CD4-positive, alpha-beta memory T cell (primary cell): ENCODE results near the gene NCF4. TPM values are rescaled to one million over a fixed set of nuclear protein-coding genes. Genes with fewer than 3 reads are reported as not detected.
A peak's percentile ranks its signal among the peaks of the same experiment; 100 is the strongest.

Experiments
- CTCF ChIA-PET: fragments of 350-600 bp; sonication (Branson Sonifier 250); formaldehyde crosslinking; loops from one replicate; lab custom pipeline; 2021; ENCODE audit warnings: inconsistent platforms; ENCODE audit not compliant: partially characterized antibody; lab: Charles Lee
- POLR2A ChIA-PET: fragments of 350-600 bp; sonication (Branson Sonifier 250); formaldehyde crosslinking; loops from one replicate; lab custom pipeline; 2021; ENCODE audit not compliant: partially characterized antibody; lab: Charles Lee
- DNase-seq, 5 donors: peaks; one replicate each; pipeline versions ENCODE4 v3.0.0 to v3.0.0-alpha.2; 2020 to 2022; ENCODE audit warnings: mixed read lengths in 1 of 5
- H3K27ac ChIP-seq: one replicate; pipeline ENCODE4 v1.7.0; 2013; ENCODE audit warnings: low read depth, low read length
- H3K27me3 ChIP-seq: 2 replicates; pipeline ENCODE4 v1.7.0; 2013; ENCODE audit warnings: mild to moderate bottlenecking, low read length, moderate library complexity; ENCODE audit not compliant: insufficient read depth
- H3K36me3 ChIP-seq: 2 replicates; pipeline ENCODE4 v1.7.0; 2013; ENCODE audit warnings: mild to moderate bottlenecking, low read length, moderate library complexity; ENCODE audit not compliant: insufficient read depth
- H3K4me1 ChIP-seq: 2 replicates; pipeline ENCODE4 v1.7.0; 2013; ENCODE audit warnings: mild to moderate bottlenecking, low read length, moderate library complexity; ENCODE audit not compliant: insufficient read depth
- H3K4me3 ChIP-seq, 2 donors: one replicate each; pipeline ENCODE4 v1.7.0; 2013; ENCODE audit warnings: low read length in 2 of 2, mild to moderate bottlenecking in 1 of 2
- H3K9me3 ChIP-seq, 2 donors: one replicate each; pipeline ENCODE4 v1.7.0; 2013; ENCODE audit warnings: low read length in 2 of 2, control low read depth in 1 of 2; ENCODE audit not compliant: control insufficient read depth in 1 of 2
- H3K27ac Mint-ChIP-seq, 7 donors: one replicate each; pipeline ENCODE4 v1.8.0; 2020 to 2021; ENCODE audit warnings: mixed read lengths in 7 of 7, mild to moderate bottlenecking in 6 of 7, inconsistent platforms in 3 of 7, moderate library complexity in 3 of 7
- H3K27me3 Mint-ChIP-seq, 2 donors: one replicate each; pipeline ENCODE4 v1.8.0; 2020 to 2021; ENCODE audit warnings: mixed read lengths in 2 of 2
- H3K36me3 Mint-ChIP-seq, 2 donors: one replicate each; pipeline ENCODE4 v1.8.0; 2020 to 2021; ENCODE audit warnings: mixed read lengths in 2 of 2, inconsistent platforms in 1 of 2, mild to moderate bottlenecking in 1 of 2
- H3K4me1 Mint-ChIP-seq, 4 donors: one replicate each; pipeline ENCODE4 v1.8.0; 2020 to 2021; ENCODE audit warnings: mixed read lengths in 4 of 4, mild to moderate bottlenecking in 1 of 4
- H3K4me3 Mint-ChIP-seq, 8 donors: one replicate each; pipeline ENCODE4 v1.8.0; 2020 to 2021; ENCODE audit warnings: mixed read lengths in 8 of 8, mild to moderate bottlenecking in 7 of 8, moderate library complexity in 6 of 8, inconsistent platforms in 3 of 8
- H3K9me3 Mint-ChIP-seq, 8 donors: one replicate each; pipeline ENCODE4 v1.8.0; 2020 to 2021; ENCODE audit warnings: mixed read lengths in 8 of 8, mild to moderate bottlenecking in 5 of 8, inconsistent platforms in 3 of 8, moderate library complexity in 1 of 8
- intact Hi-C: fragments of 100-400 bp; cut with micrococcal nuclease; formaldehyde crosslinking; loops from one replicate; pipeline ENCODE4 v1.15.1; 2023
- polyA plus RNA-seq, 2 donors: library from polyadenylated mRNA; unstranded; fragments of 300-500 nt; fragmentation: Illumina TruSeq; gene quantifications; one replicate each; pipeline ENCODE4 v1.2.3, GENCODE V29; 2021
- total RNA-seq, 2 experiments: library from RNA; stranded (reverse); gene quantifications; one replicate each; pipeline ENCODE4 v1.2.3, GENCODE V29; 2021

Gene NCF4
- total and polyA plus RNA-seq, 4 experiments from 2014 or later, result 16.6 to 28.0 (median 22.1) TPM

DNA sequence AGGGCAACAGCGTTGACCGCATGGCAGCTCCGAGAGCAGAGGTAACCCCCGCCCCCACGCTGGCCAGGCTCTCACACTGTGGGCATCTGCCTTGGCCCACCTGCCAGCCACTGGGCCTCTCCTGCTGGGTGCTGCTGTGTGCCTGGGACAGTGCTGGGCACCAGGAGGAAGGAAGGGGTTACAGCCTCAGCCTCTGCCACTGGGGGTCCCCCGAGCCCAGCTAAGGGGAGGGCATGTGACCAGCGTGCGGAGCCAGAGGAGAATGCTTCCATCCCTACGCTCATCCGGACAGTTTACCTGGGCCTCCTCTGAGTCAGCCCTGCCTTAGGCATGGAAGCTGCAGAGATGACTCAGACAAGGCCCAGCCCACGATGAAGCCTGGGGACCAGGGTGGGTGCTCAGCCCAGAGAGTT is 10.9 kb downstream of the NCF4 start:
- CTCF ChIA-PET, result interaction anchor here (0.8 to 2.4 kb wide), 3 partner anchors 11 to 106 kb away, joined by 3 to 13 read pairs (median 11); partner anchors contain the start of gene NCF4
- no peaks in the 10 kb centered on the region for H3K27me3 ChIP-seq
- H3K9me3 ChIP-seq, result no peaks in the 10 kb centered on the region
- no peak for DNase-seq
- Mint-ChIP-seq H3K4me1 (peaks cover 10 to 15% (median 13%) of the 10 kb centered on the region in 4 donors), H3K27me3 (no peaks in the 10 kb centered on the region), H3K4me3 (no peak overlapping the region), H3K36me3 (peaks cover 20 to 22% of the 10 kb centered on the region in 2 donors), H3K9me3 (no peaks in the 10 kb centered on the region), H3K27ac (peak overlapping the region in 1 of 7 donors; percentile 19)
- H3K27ac ChIP-seq, result no peak overlapping the region
- H3K4me1 ChIP-seq, result peaks cover 19% of the 10 kb centered on the region
- no peak overlapping the region for H3K4me3 ChIP-seq
- intact Hi-C loops, result no loop called here
- POLR2A ChIA-PET, result interaction anchor here (0.9 to 2.2 kb wide), 2 partner anchors 10 to 15 kb away, joined by 4 to 8 read pairs; partner anchors contain the start of gene NCF4
- no peaks in the 10 kb centered on the region for H3K36me3 ChIP-seq

DNA sequence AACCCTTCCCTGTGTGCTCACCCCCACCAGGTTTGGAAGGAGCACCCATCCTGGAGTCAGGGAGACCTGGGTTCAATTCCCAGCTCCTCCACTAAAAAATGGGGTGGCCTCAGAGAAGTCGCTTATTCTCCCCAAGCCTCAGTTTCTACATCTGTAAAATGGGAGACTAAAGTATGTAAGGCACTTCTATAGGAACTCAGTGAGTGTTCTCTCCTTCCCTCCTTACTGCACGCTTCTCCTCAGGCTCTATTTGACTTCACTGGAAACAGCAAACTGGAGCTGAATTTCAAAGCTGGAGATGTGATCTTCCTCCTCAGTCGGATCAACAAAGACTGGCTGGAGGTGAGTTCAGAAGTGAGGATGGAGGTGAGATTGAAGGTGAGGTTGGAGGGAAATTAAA is 11.3 kb downstream of the NCF4 start:
- ChIA-PET POLR2A (interaction anchor here (2.2 kb wide), 1 partner anchor 11 kb away, joined by 8 read pairs; the partner anchor contains the start of gene NCF4), CTCF (interaction anchor here (0.8 to 2.4 kb wide), 3 partner anchors 11 to 106 kb away, joined by 3 to 13 read pairs (median 11); partner anchors contain the start of gene NCF4)
- no peak overlapping the region for H3K4me3 ChIP-seq
- H3K27me3 ChIP-seq, result no peaks in the 10 kb centered on the region
- H3K27ac ChIP-seq, result no peak overlapping the region
- no peaks in the 10 kb centered on the region for H3K27me3 Mint-ChIP-seq
- H3K4me1 ChIP-seq, result peaks cover 19% of the 10 kb centered on the region
- H3K27ac Mint-ChIP-seq, result peak overlapping the region in 1 of 7 donors; percentile 68
- H3K36me3 ChIP-seq, result no peaks in the 10 kb centered on the region
- no peaks in the 10 kb centered on the region for H3K9me3 ChIP-seq
- H3K4me1 Mint-ChIP-seq, result peaks cover 10 to 15% (median 13%) of the 10 kb centered on the region in 4 donors
- no peak for DNase-seq
- H3K4me3 Mint-ChIP-seq, result peak overlapping the region in 1 of 8 donors; percentile 17
- intact Hi-C loops, result no loop called here
- no peaks in the 10 kb centered on the region for H3K9me3 Mint-ChIP-seq
- peaks cover 20 to 26% of the 10 kb centered on the region in 2 donors for H3K36me3 Mint-ChIP-seq

DNA sequence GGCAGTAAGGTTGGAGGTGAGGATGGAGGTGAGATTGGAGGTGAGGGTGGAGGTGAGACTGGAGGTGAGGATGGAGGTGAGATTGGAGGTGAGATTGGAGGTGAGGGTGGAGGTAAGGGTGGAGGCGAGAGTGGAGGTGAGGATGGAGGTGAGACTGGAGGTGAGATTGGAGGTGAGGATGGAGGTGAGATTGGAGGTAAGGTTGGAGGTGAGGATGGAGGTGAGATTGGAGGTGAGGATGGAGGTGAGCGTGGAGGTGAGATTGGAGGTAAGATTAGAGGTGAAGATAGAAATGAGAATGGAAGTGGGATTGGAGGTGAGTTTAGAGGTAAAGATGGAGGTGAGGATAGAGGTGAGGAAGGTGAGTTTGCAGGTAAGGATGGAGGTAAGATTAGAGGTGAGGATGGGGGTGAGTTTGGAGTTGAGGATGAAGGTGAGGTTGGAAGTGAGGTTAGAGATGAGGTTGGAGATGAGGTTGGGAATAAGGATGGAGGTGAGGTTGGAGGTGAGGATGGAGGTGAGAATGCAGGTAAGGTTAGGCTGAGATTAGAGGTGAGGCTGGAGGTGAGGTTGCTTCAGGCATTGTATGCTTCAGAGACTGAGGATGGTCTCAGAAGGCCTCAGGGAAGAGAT is 12.2 kb downstream of the NCF4 start:
- Histone ChIP-seq H3K27ac (no peak overlapping the region), H3K27me3 (no peaks in the 10 kb centered on the region), H3K9me3 (no peaks in the 10 kb centered on the region), H3K4me3 (no peak overlapping the region), H3K4me1 (peaks cover 19% of the 10 kb centered on the region), H3K36me3 (no peaks in the 10 kb centered on the region)
- Mint-ChIP-seq H3K4me1 (peaks cover 10 to 15% (median 13%) of the 10 kb centered on the region in 4 donors), H3K27me3 (no peaks in the 10 kb centered on the region), H3K9me3 (no peaks in the 10 kb centered on the region), H3K4me3 (peak overlapping the region in 3 of 8 donors; percentile 23 to 51 (median 48)), H3K36me3 (peaks cover 23 to 35% of the 10 kb centered on the region in 2 donors), H3K27ac (peak overlapping the region; percentile 53 to 90 (median 80))
- intact Hi-C loops, result loop anchor here (1.0 kb wide), 1 partner anchor 104 kb away; no protein-coding TSS in a partner anchor
- ChIA-PET POLR2A (interaction anchor here (0.6 to 2.1 kb wide), 6 partner anchors 9 to 97 kb away, joined by 3 to 15 read pairs (median 4); partner anchors contain the start of genes IFT27 and NCF4), CTCF (interaction anchor here (1.0 to 4.4 kb wide), 5 partner anchors 14 to 106 kb away, joined by 3 to 37 read pairs (median 10); no protein-coding TSS in a partner anchor)
- no peak for DNase-seq

DNA sequence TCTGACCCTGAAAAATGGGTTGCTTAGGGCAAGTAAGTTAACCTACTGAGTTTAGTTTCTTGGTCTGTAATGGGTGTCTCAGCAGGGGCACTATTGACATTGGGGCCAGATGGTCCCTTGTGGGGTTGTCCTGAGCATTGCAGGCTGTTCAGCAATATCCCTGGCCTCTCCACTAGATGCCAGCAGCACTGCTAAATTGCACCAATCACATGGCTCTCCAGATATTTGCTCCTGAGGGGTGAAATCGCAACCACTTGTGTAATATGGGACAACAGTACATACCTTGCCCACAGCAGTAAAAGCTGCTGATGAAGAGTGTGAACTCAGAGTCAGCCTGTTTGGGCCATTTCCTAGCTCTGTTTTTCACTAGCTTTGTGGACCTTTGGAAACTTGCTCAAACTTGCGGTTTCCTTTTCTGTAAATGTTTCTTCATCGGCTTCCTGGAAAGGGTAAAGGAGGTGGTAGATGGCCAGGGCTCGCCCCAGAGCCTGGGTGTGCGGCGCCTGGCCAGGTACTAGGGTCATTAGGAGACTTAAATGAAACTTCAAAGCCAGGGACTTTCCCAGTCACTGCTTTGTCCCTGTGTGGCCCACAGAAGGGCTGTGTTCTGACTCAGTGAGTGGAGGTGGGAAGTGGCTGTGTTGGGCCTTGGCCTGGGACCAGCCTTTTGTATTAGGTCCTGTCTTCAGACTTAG is 13.0 kb downstream of the NCF4 start:
- peak overlapping the region in 7 of 8 donors; percentile 23 to 54 (median 42) for H3K4me3 Mint-ChIP-seq
- no peaks in the 10 kb centered on the region for H3K36me3 ChIP-seq
- POLR2A ChIA-PET, result interaction anchor here (0.6 to 2.1 kb wide), 7 partner anchors 8 to 98 kb away, joined by 3 to 15 read pairs (median 3); partner anchors contain the start of genes IFT27 and NCF4

DNA sequence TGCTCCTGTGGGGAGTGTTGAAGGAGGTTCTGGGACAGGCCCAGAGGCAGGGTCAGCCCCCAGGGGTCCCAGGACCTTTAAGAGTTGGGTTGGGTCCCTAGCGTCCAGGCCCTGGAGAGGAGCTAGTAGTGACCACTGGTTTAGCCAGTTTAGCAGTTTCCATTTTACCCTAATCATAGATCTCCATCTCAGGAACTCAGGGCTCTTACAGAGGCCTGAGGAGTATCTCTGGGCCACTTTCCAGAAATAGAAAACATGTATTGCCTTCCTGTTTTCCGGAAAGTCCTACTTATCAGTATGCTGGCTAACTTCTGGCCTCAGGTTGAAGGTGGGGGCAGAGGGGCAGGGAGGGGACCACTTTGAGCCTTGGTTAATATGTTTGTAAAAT is 13.5 kb downstream of the NCF4 start:
- H3K27me3 ChIP-seq, result no peaks in the 10 kb centered on the region
- no peaks in the 10 kb centered on the region for H3K9me3 ChIP-seq
- H3K27ac ChIP-seq, result peak overlapping the region; percentile 27
- H3K4me1 ChIP-seq, result peaks cover 19% of the 10 kb centered on the region
- peaks cover 10 to 15% (median 13%) of the 10 kb centered on the region in 4 donors for H3K4me1 Mint-ChIP-seq
- H3K27me3 Mint-ChIP-seq, result no peaks in the 10 kb centered on the region
- no peak overlapping the region for H3K4me3 ChIP-seq
- no peak for DNase-seq
- ChIA-PET POLR2A (interaction anchor here (1.0 to 2.1 kb wide), 6 partner anchors 8 to 98 kb away, joined by 3 to 15 read pairs (median 4); partner anchors contain the start of genes IFT27 and NCF4), CTCF (interaction anchor here (1.1 to 4.4 kb wide), 5 partner anchors 10 to 104 kb away, joined by 4 to 37 read pairs (median 10); no protein-coding TSS in a partner anchor)
- H3K36me3 ChIP-seq, result no peaks in the 10 kb centered on the region
- peaks cover 27 to 42% of the 10 kb centered on the region in 2 donors for H3K36me3 Mint-ChIP-seq
- H3K27ac Mint-ChIP-seq, result peak overlapping the region; percentile 81 to 91 (median 87)
- intact Hi-C loops, result no loop called here
- peaks cover 0 to 5% (median 0%) of the 10 kb centered on the region in 8 donors for H3K9me3 Mint-ChIP-seq
- peak overlapping the region in 2 of 8 donors; percentile 49 to 54 for H3K4me3 Mint-ChIP-seq

More for the DNA sequence above, 13.0 kb downstream of the NCF4 start:
- intact Hi-C loops, result loop anchor here (1.0 kb wide), 1 partner anchor 104 kb away; no protein-coding TSS in a partner anchor
- Mint-ChIP-seq H3K36me3 (peaks cover 24 to 38% of the 10 kb centered on the region in 2 donors), H3K4me1 (peaks cover 10 to 15% (median 13%) of the 10 kb centered on the region in 4 donors), H3K9me3 (no peaks in the 10 kb centered on the region), H3K27ac (peak overlapping the region; percentile 81 to 91 (median 87)), H3K27me3 (no peaks in the 10 kb centered on the region)
- Histone ChIP-seq H3K4me1 (peaks cover 19% of the 10 kb centered on the region), H3K4me3 (no peak overlapping the region), H3K27ac (peak overlapping the region; percentile 27), H3K27me3 (no peaks in the 10 kb centered on the region), H3K9me3 (no peaks in the 10 kb centered on the region)
- CTCF ChIA-PET, result interaction anchor here (1.0 to 4.4 kb wide), 6 partner anchors 10 to 105 kb away, joined by 3 to 37 read pairs (median 8); no protein-coding TSS in a partner anchor
- DNase-seq, result peak in 2 of 5 donors; percentile 25 to 34

DNA sequence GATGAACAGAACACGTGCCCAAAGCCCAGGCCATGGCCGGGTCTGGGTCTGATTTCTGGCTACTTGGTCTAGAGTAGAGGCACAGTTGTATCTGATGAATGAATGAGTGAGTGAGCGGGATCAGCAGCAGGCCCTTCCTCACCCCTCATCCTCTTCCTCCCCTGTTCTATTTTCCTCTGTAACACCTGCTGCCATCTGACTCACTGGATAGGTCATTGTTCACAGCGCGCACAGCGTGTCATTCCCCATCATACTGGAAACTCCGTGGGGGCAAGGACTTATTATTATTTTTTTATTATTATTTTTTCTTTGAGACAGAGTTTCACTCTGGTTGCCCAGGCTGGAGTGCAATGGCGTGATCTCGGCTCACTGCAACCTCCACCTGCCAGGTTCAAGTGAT is 13.9 kb downstream of the NCF4 start:
- Histone ChIP-seq H3K4me1 (peaks cover 19% of the 10 kb centered on the region), H3K36me3 (no peaks in the 10 kb centered on the region), H3K9me3 (no peaks in the 10 kb centered on the region), H3K4me3 (no peak overlapping the region), H3K27ac (no peak overlapping the region), H3K27me3 (no peaks in the 10 kb centered on the region)
- intact Hi-C loops, result no loop called here
- Mint-ChIP-seq H3K9me3 (peaks cover 0 to 9% (median 3%) of the 10 kb centered on the region in 8 donors), H3K27ac (peak overlapping the region in 2 of 7 donors; percentile 12 to 81), H3K4me3 (no peak overlapping the region), H3K4me1 (peaks cover 10 to 15% (median 13%) of the 10 kb centered on the region in 4 donors), H3K27me3 (no peaks in the 10 kb centered on the region), H3K36me3 (peaks cover 31 to 42% of the 10 kb centered on the region in 2 donors)
- POLR2A ChIA-PET, result interaction anchor here (1.1 to 2.1 kb wide), 3 partner anchors 12 to 17 kb away, joined by 3 to 15 read pairs (median 6); partner anchors contain the start of gene NCF4
- CTCF ChIA-PET, result interaction anchor here (0.7 to 4.4 kb wide), 5 partner anchors 9 to 104 kb away, joined by 4 to 37 read pairs (median 10); no protein-coding TSS in a partner anchor
- no peak for DNase-seq
